GM19452 (cell line): ENCODE results near the gene LRRC28.

Experiments used
- ATAC-seq: cut with Tn5 transposase; IDR thresholded peaks from one replicate; pipeline ENCODE4 v1.9.1; 2021; ENCODE audit not compliant: unreplicated experiment

LRRC28 gene

GRCh38 chr15:99414755-99415731 lies 163.8 kb downstream of the LRRC28 start:
- ATAC-seq, result no peak

- no peak for ATAC-seq
These were observed 165.2 kb downstream of the LRRC28 start for GRCh38 chr15:99416191-99417188.

- no peak for ATAC-seq
These were observed 169.9 kb downstream of the LRRC28 start for GRCh38 chr15:99421172-99421656.

- ATAC-seq, result no peak
These were observed 170.5 kb downstream of the LRRC28 start for GRCh38 chr15:99421758-99422157.

- ATAC-seq, result no peak
These were observed 172.2 kb downstream of the LRRC28 start for GRCh38 chr15:99423186-99424130.

- no peak for ATAC-seq
These were observed 172.9 kb downstream of the LRRC28 start for GRCh38 chr15:99424131-99424571.

- peak; percentile 79 for ATAC-seq
These were observed 173.8 kb downstream of the LRRC28 start for GRCh38 chr15:99424978-99425656.

- ATAC-seq, result no peak
These were observed 174.5 kb downstream of the LRRC28 start for GRCh38 chr15:99425657-99426301.

GRCh38 chr15:99426431-99427105 lies 175.3 kb downstream of the LRRC28 start:
- no peak for ATAC-seq

- ATAC-seq, result no peak
These were observed 175.9 kb downstream of the LRRC28 start for GRCh38 chr15:99427210-99427609.

GRCh38 chr15:99427668-99428361 lies 176.5 kb downstream of the LRRC28 start:
- no peak for ATAC-seq

GRCh38 chr15:99429681-99430081 lies 178.4 kb downstream of the LRRC28 start:
- no peak for ATAC-seq

- no peak for ATAC-seq
These were observed 179.7 kb downstream of the LRRC28 start for GRCh38 chr15:99430881-99431401.

- no peak for ATAC-seq
These were observed 180.4 kb downstream of the LRRC28 start for GRCh38 chr15:99431661-99432091.

GRCh38 chr15:99432271-99433025 lies 181.2 kb downstream of the LRRC28 start:
- ATAC-seq, result no peak

- peak; percentile 51 for ATAC-seq
These were observed 181.9 kb downstream of the LRRC28 start for GRCh38 chr15:99433026-99433756.
